Measurements from ENCODE around the gene KSR2. TPM values are rescaled to one million over a fixed set of nuclear protein-coding genes. Genes with fewer than 3 reads are reported as not detected.
"Not testable (repeated sequence)": the region's sequence is repeated elsewhere in the genome, so short reads cannot be mapped to it uniquely, and the experiment has no call there.

KSR2 gene
- total and polyA plus RNA-seq, 3 experiments from 2014 or later = 0.07 to 0.11 TPM; not detected in 1

DNA sequence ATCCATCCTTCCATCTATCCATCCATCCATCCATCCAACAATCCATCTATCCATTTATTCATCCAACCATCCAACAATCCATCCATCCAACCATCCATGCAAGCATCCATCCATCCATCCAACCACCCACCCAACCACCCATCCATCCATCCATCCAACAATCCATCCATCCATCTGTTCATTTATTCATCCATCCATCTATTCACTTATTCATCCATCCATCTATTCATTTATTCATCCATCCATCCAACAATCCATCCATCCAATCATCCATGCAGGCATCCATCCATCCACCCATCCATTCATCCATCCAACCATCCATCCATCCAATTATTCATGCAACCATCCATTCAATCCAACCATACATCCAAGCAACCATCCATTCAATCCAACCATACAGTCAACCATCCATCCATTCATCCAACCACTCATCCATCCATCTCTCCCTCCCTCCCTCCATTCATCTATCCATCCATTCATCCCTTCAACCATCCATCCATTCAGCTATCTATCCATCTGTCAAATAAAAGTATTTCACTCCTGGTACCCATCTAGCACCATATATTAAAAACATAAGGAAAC lies 86.1 kb downstream of the KSR2 start:
- Mint-ChIP-seq H3K4me1 (no peaks in the 10 kb centered on the region), H3K9me3 (no peaks in the 10 kb centered on the region), H3K27me3 (peaks cover 13 to 40% of the 10 kb centered on the region in 2 donors), H3K36me3 (no peaks in the 10 kb centered on the region), H3K27ac (no peak overlapping the region), H3K4me3 (no peak overlapping the region)
- no peaks in the 10 kb centered on the region for H3K9me3 ChIP-seq (ENCODE audit: low read length)
- no peaks in the 10 kb centered on the region for H3K36me3 ChIP-seq (ENCODE audit: insufficient read depth, low read length)
- CTCF ChIA-PET = no interaction called here
- H3K27ac ChIP-seq (ENCODE audit: low read depth, low read length) = no peak overlapping the region
- DNase-seq = no peak
- POLR2A ChIA-PET = no interaction called here
- no peak overlapping the region for H3K4me3 ChIP-seq (ENCODE audit: low read length)
- H3K27me3 ChIP-seq (ENCODE audit: insufficient read depth, low read length, poor library complexity, severe bottlenecking) = no peaks in the 10 kb centered on the region
- no peaks in the 10 kb centered on the region for H3K4me1 ChIP-seq (ENCODE audit: insufficient read depth, low read length)

DNA sequence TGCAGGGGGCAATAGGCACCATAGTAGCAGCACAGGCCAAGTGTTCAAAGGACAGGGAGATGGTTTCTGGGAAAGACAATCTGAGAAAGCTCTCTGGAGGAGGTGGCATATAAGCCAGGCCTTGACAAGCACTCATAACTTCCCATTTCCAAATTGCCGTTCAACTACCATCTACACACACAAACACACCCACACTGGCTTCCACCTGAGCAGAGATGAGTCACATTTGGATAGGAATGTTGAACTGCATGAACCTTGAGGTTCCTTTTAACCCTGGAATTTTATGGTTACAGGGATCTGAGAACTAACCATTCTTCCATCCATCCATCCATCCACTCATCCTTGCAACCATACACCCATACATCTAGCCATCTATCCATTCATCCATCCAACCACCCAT lies 86.6 kb downstream of the KSR2 start:
- CTCF ChIA-PET = no interaction called here

DNA sequence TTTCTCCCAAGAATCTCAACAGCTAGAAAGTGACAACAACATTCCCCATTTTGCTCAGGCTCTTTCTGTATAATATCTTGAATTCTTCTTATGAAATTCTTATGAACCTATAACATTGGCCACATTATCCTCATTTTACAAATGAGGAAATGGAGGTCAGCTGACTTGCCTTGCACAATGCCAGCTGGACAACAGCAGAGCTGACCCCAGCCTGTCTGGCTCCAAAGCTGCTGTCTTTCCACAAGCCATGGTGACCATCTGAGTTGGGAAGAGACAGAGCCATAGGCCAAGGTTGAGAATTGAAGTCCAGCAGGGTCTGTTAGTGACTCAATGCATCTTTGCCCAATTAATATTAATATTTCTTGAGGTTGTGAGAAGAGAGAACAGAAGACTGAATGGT lies 87.3 kb downstream of the KSR2 start:
- no peak for DNase-seq
- Histone ChIP-seq H3K4me1 (ENCODE audit: insufficient read depth, low read length) (no peaks in the 10 kb centered on the region), H3K4me3 (ENCODE audit: low read length) (no peak overlapping the region), H3K27ac (ENCODE audit: low read depth, low read length) (no peak overlapping the region), H3K27me3 (ENCODE audit: insufficient read depth, low read length, poor library complexity, severe bottlenecking) (no peaks in the 10 kb centered on the region), H3K9me3 (ENCODE audit: low read length) (no peaks in the 10 kb centered on the region), H3K36me3 (ENCODE audit: insufficient read depth, low read length) (no peaks in the 10 kb centered on the region)
- no peak overlapping the region for H3K4me3 Mint-ChIP-seq
- no peaks in the 10 kb centered on the region for H3K9me3 Mint-ChIP-seq
- ChIA-PET POLR2A (no interaction called here), CTCF (no interaction called here)
- H3K36me3 Mint-ChIP-seq = no peaks in the 10 kb centered on the region
- no peaks in the 10 kb centered on the region for H3K4me1 Mint-ChIP-seq
- no peak overlapping the region for H3K27ac Mint-ChIP-seq
- peaks cover 13 to 45% of the 10 kb centered on the region in 2 donors for H3K27me3 Mint-ChIP-seq

More for the DNA sequence above, 86.6 kb downstream of the KSR2 start:
- no peaks in the 10 kb centered on the region for H3K27me3 ChIP-seq (ENCODE audit: insufficient read depth, low read length, poor library complexity, severe bottlenecking)
- no peaks in the 10 kb centered on the region for H3K9me3 ChIP-seq (ENCODE audit: low read length)
- no peak overlapping the region for H3K27ac ChIP-seq (ENCODE audit: low read depth, low read length)
- no peaks in the 10 kb centered on the region for H3K4me1 Mint-ChIP-seq
- H3K36me3 Mint-ChIP-seq = no peaks in the 10 kb centered on the region
- DNase-seq = no peak
- H3K9me3 Mint-ChIP-seq = no peaks in the 10 kb centered on the region
- H3K36me3 ChIP-seq (ENCODE audit: insufficient read depth, low read length) = no peaks in the 10 kb centered on the region
- POLR2A ChIA-PET = no interaction called here
- H3K27ac Mint-ChIP-seq = no peak overlapping the region
- H3K4me3 ChIP-seq (ENCODE audit: low read length) = no peak overlapping the region
- H3K4me1 ChIP-seq (ENCODE audit: insufficient read depth, low read length) = no peaks in the 10 kb centered on the region
- H3K4me3 Mint-ChIP-seq = no peak overlapping the region
- H3K27me3 Mint-ChIP-seq = peaks cover 13 to 41% of the 10 kb centered on the region in 2 donors

DNA sequence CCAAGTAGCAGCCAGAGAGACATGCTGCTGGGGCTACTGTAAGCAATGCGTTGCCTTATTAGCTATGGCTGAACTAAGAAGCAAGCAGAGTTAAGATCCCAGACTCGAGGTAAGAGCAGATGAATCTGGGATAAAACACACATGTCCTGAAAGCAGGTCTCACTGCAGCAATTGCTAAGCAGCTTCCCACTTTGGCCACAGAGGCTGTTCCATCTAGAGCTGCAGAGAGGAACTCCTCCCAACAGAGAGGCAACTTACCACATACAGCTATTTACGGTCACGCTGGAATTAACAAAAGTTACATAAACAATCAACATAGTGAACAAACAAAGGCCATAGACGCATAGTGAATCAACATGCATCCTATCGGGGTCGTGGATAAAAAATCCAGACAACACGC lies 90.2 kb downstream of the KSR2 start:
- Histone ChIP-seq H3K27ac (ENCODE audit: low read depth, low read length) (no peak overlapping the region), H3K9me3 (ENCODE audit: low read length) (no peaks in the 10 kb centered on the region), H3K4me1 (ENCODE audit: insufficient read depth, low read length) (no peaks in the 10 kb centered on the region), H3K4me3 (ENCODE audit: low read length) (no peak overlapping the region), H3K36me3 (ENCODE audit: insufficient read depth, low read length) (no peaks in the 10 kb centered on the region), H3K27me3 (ENCODE audit: insufficient read depth, low read length, poor library complexity, severe bottlenecking) (peaks cover 3% of the 10 kb centered on the region)
- POLR2A ChIA-PET = no interaction called here
- CTCF ChIA-PET = no interaction called here
- H3K36me3 Mint-ChIP-seq = no peaks in the 10 kb centered on the region
- no peaks in the 10 kb centered on the region for H3K9me3 Mint-ChIP-seq
- H3K27me3 Mint-ChIP-seq = peaks cover 11 to 44% of the 10 kb centered on the region in 2 donors
- DNase-seq = no peak
- no peak overlapping the region for H3K4me3 Mint-ChIP-seq
- H3K4me1 Mint-ChIP-seq = peaks cover 9 to 17% (median 13%) of the 10 kb centered on the region in 3 donors
- H3K27ac Mint-ChIP-seq = no peak overlapping the region

DNA sequence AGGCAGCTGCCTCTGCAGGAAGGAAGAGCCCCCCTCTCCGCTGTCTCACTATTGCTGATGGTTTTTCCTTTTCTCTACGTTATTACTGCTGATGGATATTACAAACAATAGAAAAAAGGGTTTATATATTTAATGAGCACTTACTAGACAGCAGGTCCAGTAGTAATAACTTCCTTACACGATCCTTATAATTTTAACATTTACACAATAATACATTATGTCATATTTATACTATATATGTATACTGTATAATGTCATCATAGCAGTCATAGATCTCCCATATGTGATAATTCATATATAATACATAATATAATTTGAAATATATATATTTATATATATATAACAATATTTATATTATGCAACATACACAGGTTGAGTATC lies 92.4 kb downstream of the KSR2 start:
- Histone ChIP-seq H3K27me3 (ENCODE audit: insufficient read depth, low read length, poor library complexity, severe bottlenecking) (peaks cover 3% of the 10 kb centered on the region), H3K36me3 (ENCODE audit: insufficient read depth, low read length) (no peaks in the 10 kb centered on the region), H3K4me1 (ENCODE audit: insufficient read depth, low read length) (no peaks in the 10 kb centered on the region), H3K9me3 (ENCODE audit: low read length) (no peaks in the 10 kb centered on the region), H3K4me3 (ENCODE audit: low read length) (no peak overlapping the region), H3K27ac (ENCODE audit: low read depth, low read length) (no peak overlapping the region)
- H3K27me3 Mint-ChIP-seq = peaks cover 10 to 29% of the 10 kb centered on the region in 2 donors
- ChIA-PET CTCF (no interaction called here), POLR2A (no interaction called here)
- H3K27ac Mint-ChIP-seq = no peak overlapping the region
- peaks cover 9 to 17% (median 13%) of the 10 kb centered on the region in 3 donors for H3K4me1 Mint-ChIP-seq
- no peaks in the 10 kb centered on the region for H3K9me3 Mint-ChIP-seq
- peak overlapping the region in 1 of 7 donors; percentile 27 for H3K4me3 Mint-ChIP-seq
- H3K36me3 Mint-ChIP-seq = no peaks in the 10 kb centered on the region
- DNase-seq = no peak

DNA sequence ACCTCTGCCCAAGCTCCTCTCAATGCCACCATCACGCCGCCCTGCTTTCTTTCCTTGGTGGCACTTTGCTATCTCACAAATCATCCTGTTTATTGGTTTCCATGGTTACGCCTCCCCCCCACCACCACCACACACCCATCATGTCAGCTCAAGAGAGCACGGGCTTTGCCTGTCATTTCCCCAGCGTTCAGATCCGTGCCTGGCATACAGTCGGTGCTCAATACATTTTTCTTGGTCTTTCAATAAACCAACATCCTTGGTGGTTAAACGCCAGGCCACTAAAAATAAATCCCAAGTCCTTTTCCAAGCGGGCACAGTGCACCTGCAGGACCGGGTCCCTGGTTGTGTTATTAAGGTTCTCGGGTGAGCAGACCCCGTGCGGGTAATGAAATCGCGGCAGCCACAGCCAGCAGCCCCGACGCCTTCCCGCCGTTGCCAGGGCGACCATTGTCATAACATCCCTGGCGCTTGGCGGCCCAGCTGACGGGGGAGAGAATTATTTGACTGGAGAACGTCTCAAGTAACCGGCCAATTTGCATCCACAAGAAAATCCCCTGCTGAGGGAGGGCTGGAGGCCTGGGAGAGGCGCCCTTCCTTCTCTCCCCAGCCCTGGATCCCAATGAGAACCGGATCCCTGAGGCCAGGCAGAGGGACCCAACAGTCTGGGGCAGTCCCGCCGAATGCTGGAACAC lies 92.9 kb downstream of the KSR2 start:
- DNase-seq = peak in 4 of 5 donors; percentile 7 to 49 (median 30)
- Histone ChIP-seq H3K27ac (ENCODE audit: low read depth, low read length) (no peak overlapping the region), H3K9me3 (ENCODE audit: low read length) (no peaks in the 10 kb centered on the region), H3K27me3 (ENCODE audit: insufficient read depth, low read length, poor library complexity, severe bottlenecking) (peaks cover 3% of the 10 kb centered on the region), H3K4me3 (ENCODE audit: low read length) (no peak overlapping the region), H3K36me3 (ENCODE audit: insufficient read depth, low read length) (no peaks in the 10 kb centered on the region), H3K4me1 (ENCODE audit: insufficient read depth, low read length) (no peaks in the 10 kb centered on the region)
- peaks cover 10 to 29% of the 10 kb centered on the region in 2 donors for H3K27me3 Mint-ChIP-seq
- H3K4me1 Mint-ChIP-seq = peaks cover 9 to 17% (median 13%) of the 10 kb centered on the region in 3 donors
- H3K4me3 Mint-ChIP-seq = peak overlapping the region in 5 of 7 donors; percentile 27 to 60 (median 46)
- no peaks in the 10 kb centered on the region for H3K9me3 Mint-ChIP-seq
- CTCF ChIA-PET = interaction anchor here (0.7 kb wide), 1 partner anchor 8 kb away, joined by 3 read pairs; no protein-coding TSS in a partner anchor
- H3K36me3 Mint-ChIP-seq = no peaks in the 10 kb centered on the region
- POLR2A ChIA-PET = no interaction called here
- H3K27ac Mint-ChIP-seq = peak overlapping the region in 7 of 8 donors; percentile 21 to 70 (median 65)

DNA sequence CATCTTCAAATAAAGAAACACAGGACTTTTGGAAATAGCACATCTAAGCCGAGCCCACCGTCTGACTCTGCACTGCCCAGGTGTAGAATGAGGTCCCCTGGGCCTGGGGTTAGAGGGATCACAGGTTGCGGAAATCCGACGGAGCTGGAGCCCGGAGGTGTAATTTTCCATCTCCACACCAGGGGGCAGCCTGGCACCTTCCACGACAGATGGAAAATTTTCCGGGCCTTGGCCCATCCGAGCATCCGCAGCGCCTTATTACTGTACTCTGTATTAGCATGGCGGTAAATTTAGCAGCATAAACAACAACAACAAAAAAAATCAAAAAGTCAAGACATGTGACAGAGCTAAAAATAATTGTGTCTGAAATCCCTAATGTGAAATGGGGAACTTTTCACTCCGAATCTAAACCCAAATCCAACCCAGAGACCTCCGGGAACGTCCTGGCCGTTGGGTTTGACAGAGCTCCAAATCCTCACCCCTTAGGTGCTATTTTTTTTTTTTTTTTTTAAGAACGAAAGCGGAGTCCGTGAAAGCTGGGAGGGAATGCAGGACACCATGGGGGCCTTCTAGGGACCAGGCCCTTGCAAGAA lies 93.9 kb downstream of the KSR2 start:
- ChIA-PET POLR2A (no interaction called here), CTCF (interaction anchor here (0.6 to 2.1 kb wide), 7 partner anchors 9 to 598 kb away, joined by 3 to 6 read pairs (median 3); no protein-coding TSS in a partner anchor)
- Mint-ChIP-seq H3K9me3 (no peaks in the 10 kb centered on the region), H3K36me3 (no peaks in the 10 kb centered on the region), H3K27ac (peak overlapping the region in 3 of 8 donors; percentile 19 to 66 (median 38)), H3K4me1 (peaks cover 9 to 17% (median 13%) of the 10 kb centered on the region in 3 donors), H3K4me3 (no peak overlapping the region), H3K27me3 (peaks cover 10 to 29% of the 10 kb centered on the region in 2 donors)
- Histone ChIP-seq H3K9me3 (ENCODE audit: low read length) (no peaks in the 10 kb centered on the region), H3K27ac (ENCODE audit: low read depth, low read length) (no peak overlapping the region), H3K4me3 (ENCODE audit: low read length) (no peak overlapping the region), H3K4me1 (ENCODE audit: insufficient read depth, low read length) (no peaks in the 10 kb centered on the region), H3K27me3 (ENCODE audit: insufficient read depth, low read length, poor library complexity, severe bottlenecking) (peaks cover 3% of the 10 kb centered on the region), H3K36me3 (ENCODE audit: insufficient read depth, low read length) (no peaks in the 10 kb centered on the region)
- DNase-seq = peak; percentile 29 to 66 (median 35)

DNA sequence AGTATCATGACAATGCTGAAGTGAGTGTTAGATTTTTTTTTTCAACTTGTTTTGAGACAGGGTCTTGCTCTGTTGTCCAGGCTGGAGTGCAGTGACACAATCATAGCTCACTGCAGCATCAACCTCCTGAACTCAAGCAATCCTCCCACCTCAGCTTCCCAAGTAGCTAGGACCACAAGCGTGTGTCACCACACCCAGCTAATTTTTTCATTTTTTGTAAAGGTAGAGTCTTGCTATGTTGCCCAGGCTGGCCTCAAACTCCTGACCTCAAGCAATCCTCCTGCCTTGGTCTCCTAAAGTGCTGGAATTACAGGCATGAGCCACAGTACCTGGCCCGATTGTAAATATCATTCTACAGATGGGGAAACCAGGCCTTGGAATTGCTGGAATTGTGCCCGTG lies 94.6 kb downstream of the KSR2 start:
- peaks cover 9 to 17% (median 13%) of the 10 kb centered on the region in 3 donors for H3K4me1 Mint-ChIP-seq
- H3K9me3 Mint-ChIP-seq = not testable (repeated sequence)

More for the DNA sequence above, 94.6 kb downstream of the KSR2 start:
- H3K36me3 Mint-ChIP-seq; H3K27me3 ChIP-seq (ENCODE audit: insufficient read depth, low read length, poor library complexity, severe bottlenecking); H3K4me1 ChIP-seq (ENCODE audit: insufficient read depth, low read length); H3K27ac ChIP-seq (ENCODE audit: low read depth, low read length); POLR2A ChIA-PET; H3K4me3 Mint-ChIP-seq; H3K36me3 ChIP-seq (ENCODE audit: insufficient read depth, low read length); H3K4me3 ChIP-seq (ENCODE audit: low read length); DNase-seq; H3K27ac Mint-ChIP-seq; H3K9me3 ChIP-seq (ENCODE audit: low read length): not testable (repeated sequence)
- H3K27me3 Mint-ChIP-seq = peaks cover 10 to 29% of the 10 kb centered on the region in 2 donors
- CTCF ChIA-PET = interaction anchor here (0.6 to 2.1 kb wide), 4 partner anchors 16 to 189 kb away, joined by 3 to 6 read pairs (median 4); no protein-coding TSS in a partner anchor

All from CD8-positive, alpha-beta memory T cell (primary cell).